ENCODE data around the gene SAMD9L.

Gene SAMD9L

GRCh38 chr7:93148144-93148543 lies at the start of gene SAMD9L:
TSS of gene SAMD9L (minus strand) at chr7:93148385. CDS start at chr7:93135971, 12,414 bp downstream.
- H3K4me3 ChIP-seq (ENCODE audit: insufficient read depth, low read length, poor library complexity, severe bottlenecking), result peak within 1 kb of the TSS; percentile 10
- TF ChIP-seq EZH2phosphoT487 (conservative IDR thresholded peaks at IDR 0.05; ENCODE audit: low read length) (no peak), CTCF (IDR thresholded peaks at IDR 0.05; ENCODE audit: insufficient read depth, low read length, poor library complexity, severe bottlenecking) (no peak)
- 0 out of 2 replicates have a peak within 1 kb of the TSS, but pooled peaks have one; percentile 3 for H3K9ac ChIP-seq (ENCODE audit: low read length)
- H3K36me3 ChIP-seq (ENCODE audit: low read length), result no peaks in the 10 kb centered on the region
- no peaks in the 10 kb centered on the region for H3K27me3 ChIP-seq (ENCODE audit: low read length)
- H2AFZ ChIP-seq (ENCODE audit: low read depth, low read length, severe bottlenecking), result peak within 1 kb of the TSS; percentile 64
- H3K4me2 ChIP-seq (ENCODE audit: low read depth, low read length, poor library complexity, severe bottlenecking), result peak within 1 kb of the TSS; percentile 34
- no peaks in the 10 kb centered on the region for H3K9me2 ChIP-seq (replicated peaks; ENCODE audit: insufficient read depth, low read length)
- no peaks in the 10 kb centered on the region for H3K79me2 ChIP-seq (ENCODE audit: insufficient read depth, low read length)
- H4K20me1 ChIP-seq (ENCODE audit: low read depth, low read length), result no peaks in the 10 kb centered on the region
- no peaks in the 10 kb centered on the region for H3K9me3 ChIP-seq (ENCODE audit: insufficient read depth, low read length)
- H3K27ac ChIP-seq (ENCODE audit: low read depth, low read length), result no peak within 1 kb of the TSS
- no peaks in the 10 kb centered on the region for H3F3A ChIP-seq (ENCODE audit: insufficient read depth)

GRCh38 chr7:93196336-93196735 lies 48.2 kb upstream of the SAMD9L start:
- Histone ChIP-seq H2AFZ (ENCODE audit: low read depth, low read length, severe bottlenecking) (no peak overlapping the region), H3K36me3 (ENCODE audit: low read length) (no peaks in the 10 kb centered on the region), H3K4me2 (ENCODE audit: low read depth, low read length, poor library complexity, severe bottlenecking) (no peak overlapping the region), H3K9me3 (ENCODE audit: insufficient read depth, low read length) (no peaks in the 10 kb centered on the region), H3K9me2 (replicated peaks; ENCODE audit: insufficient read depth, low read length) (no peaks in the 10 kb centered on the region), H3K9ac (ENCODE audit: low read length) (no peak overlapping the region), H3K27ac (ENCODE audit: low read depth, low read length) (no peak overlapping the region), H3K27me3 (ENCODE audit: low read length) (no peaks in the 10 kb centered on the region), H3K79me2 (ENCODE audit: insufficient read depth, low read length) (no peaks in the 10 kb centered on the region), H4K20me1 (ENCODE audit: low read depth, low read length) (no peaks in the 10 kb centered on the region), H3K4me3 (ENCODE audit: insufficient read depth, low read length, poor library complexity, severe bottlenecking) (no peak overlapping the region), H3F3A (ENCODE audit: insufficient read depth) (no peaks in the 10 kb centered on the region)
- TF ChIP-seq EZH2phosphoT487 (conservative IDR thresholded peaks at IDR 0.05; ENCODE audit: low read length) (no peak), CTCF (IDR thresholded peaks at IDR 0.05; ENCODE audit: insufficient read depth, low read length, poor library complexity, severe bottlenecking) (no peak)

- H3K27me3 ChIP-seq (ENCODE audit: low read length), result no peaks in the 10 kb centered on the region
- H3K9me3 ChIP-seq (ENCODE audit: insufficient read depth, low read length), result no peaks in the 10 kb centered on the region
- H3K4me2 ChIP-seq (ENCODE audit: low read depth, low read length, poor library complexity, severe bottlenecking), result no peak overlapping the region
- no peak for TF ChIP-seq CTCF (IDR thresholded peaks at IDR 0.05; ENCODE audit: insufficient read depth, low read length, poor library complexity, severe bottlenecking)
- TF ChIP-seq EZH2phosphoT487 (conservative IDR thresholded peaks at IDR 0.05; ENCODE audit: low read length), result no peak
- no peaks in the 10 kb centered on the region for H3K9me2 ChIP-seq (replicated peaks; ENCODE audit: insufficient read depth, low read length)
- H3K79me2 ChIP-seq (ENCODE audit: insufficient read depth, low read length), result no peaks in the 10 kb centered on the region
- no peaks in the 10 kb centered on the region for H4K20me1 ChIP-seq (ENCODE audit: low read depth, low read length)
- H3F3A ChIP-seq (ENCODE audit: insufficient read depth), result no peaks in the 10 kb centered on the region
- H2AFZ ChIP-seq (ENCODE audit: low read depth, low read length, severe bottlenecking), result no peak overlapping the region
- H3K27ac ChIP-seq (ENCODE audit: low read depth, low read length), result no peak overlapping the region
- no peak overlapping the region for H3K9ac ChIP-seq (ENCODE audit: low read length)
- no peaks in the 10 kb centered on the region for H3K36me3 ChIP-seq (ENCODE audit: low read length)
- no peak overlapping the region for H3K4me3 ChIP-seq (ENCODE audit: insufficient read depth, low read length, poor library complexity, severe bottlenecking)
Measured at GRCh38 chr7:93194386-93194785, 46.2 kb upstream of the SAMD9L start.
